SHP77 (cell line): ENCODE results near the gene CLSTN3.
A peak's percentile ranks its signal among the peaks of the same experiment; 100 is the strongest.
"Not testable (repeated sequence)": the region's sequence is repeated elsewhere in the genome, so short reads cannot be mapped to it uniquely, and the experiment has no call there.

Experiments used
- DNase-seq, 2 experiments: peaks; one replicate each; lab custom pipeline; 2025; lab: John Stamatoyannopoulos, UW

The CLSTN3 gene

GRCh38 chr12:7150356-7150755, 20.2 kb downstream of the CLSTN3 start:
- no peak for DNase-seq

DNA sequence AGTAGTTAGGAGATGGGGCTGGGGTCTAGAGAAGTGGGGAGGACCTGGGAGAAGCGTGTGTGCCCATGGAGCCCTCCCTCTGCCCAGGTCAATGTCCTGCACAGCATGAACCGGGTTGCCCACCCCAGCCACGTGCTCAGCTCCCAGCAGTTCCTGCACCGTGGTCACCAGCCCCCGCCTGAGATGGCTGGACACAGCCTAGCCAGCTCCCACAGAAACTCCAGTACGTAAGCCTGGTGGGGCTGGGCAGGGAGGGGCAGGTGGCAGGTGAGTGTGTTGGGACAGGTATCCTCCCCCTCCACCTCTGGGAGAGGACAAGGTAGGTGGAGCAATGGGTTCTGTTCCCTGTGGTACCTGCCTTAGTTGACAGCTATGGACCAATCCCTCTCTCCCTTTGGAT, 20.7 kb downstream of the CLSTN3 start:
- no peak for DNase-seq

- DNase-seq, result no peak
These were observed 21.4 kb downstream of the CLSTN3 start for GRCh38 chr12:7151532-7151931.

GRCh38 chr12:7152818-7153217, 22.6 kb downstream of the CLSTN3 start:
- DNase-seq, result no peak

DNA sequence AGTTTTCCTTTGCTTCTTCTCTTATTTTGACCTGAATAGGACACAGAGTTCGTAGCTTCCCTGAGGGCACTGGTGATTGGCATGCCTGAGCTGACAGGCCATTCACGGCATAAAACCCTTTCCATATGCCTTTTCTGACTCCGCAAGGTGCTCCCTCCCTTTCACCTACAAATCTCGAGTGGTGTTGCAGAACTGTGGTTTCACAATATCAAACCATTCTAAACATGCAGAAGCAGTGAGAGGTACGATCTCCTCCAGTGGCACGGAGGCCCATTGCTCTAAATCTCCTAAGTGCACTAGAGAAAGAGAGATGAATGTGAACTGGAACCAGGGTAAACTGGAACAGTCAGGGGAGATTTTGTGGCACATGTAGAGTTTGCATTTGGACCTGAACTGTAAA, 23.9 kb downstream of the CLSTN3 start:
- no peak for DNase-seq

DNA sequence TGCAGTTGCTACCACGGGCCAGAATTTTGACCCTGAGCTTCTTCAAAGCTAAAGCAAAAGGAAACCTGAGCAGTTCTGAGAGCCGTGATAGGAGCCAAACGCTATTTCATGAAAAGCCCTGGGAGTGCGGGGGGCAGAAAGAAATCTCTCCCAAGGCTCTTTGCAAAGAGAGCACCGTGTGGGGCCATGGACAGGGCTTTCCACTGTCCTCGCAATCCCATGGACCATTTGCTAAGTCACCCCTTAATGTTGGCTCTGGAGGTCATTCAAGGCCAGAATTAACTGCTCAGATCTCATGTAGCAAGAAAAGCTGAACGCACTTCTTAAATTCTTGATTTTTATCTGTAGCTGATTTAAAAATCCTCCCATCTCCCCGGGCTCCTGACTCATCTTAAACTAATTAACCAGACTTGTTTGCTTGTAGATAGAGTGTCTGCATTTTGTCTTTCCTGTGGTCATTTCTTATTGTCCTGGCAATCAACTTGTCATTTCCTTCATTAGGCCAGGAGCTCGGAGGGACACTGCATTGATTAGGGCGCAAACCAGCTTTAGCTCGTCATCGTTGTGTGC, 24.8 kb downstream of the CLSTN3 start:
- DNase-seq, result no peak

- DNase-seq, result peak in 1 of 2 experiments; percentile 15
These were observed 25.4 kb downstream of the CLSTN3 start for GRCh38 chr12:7155471-7156034.

DNA sequence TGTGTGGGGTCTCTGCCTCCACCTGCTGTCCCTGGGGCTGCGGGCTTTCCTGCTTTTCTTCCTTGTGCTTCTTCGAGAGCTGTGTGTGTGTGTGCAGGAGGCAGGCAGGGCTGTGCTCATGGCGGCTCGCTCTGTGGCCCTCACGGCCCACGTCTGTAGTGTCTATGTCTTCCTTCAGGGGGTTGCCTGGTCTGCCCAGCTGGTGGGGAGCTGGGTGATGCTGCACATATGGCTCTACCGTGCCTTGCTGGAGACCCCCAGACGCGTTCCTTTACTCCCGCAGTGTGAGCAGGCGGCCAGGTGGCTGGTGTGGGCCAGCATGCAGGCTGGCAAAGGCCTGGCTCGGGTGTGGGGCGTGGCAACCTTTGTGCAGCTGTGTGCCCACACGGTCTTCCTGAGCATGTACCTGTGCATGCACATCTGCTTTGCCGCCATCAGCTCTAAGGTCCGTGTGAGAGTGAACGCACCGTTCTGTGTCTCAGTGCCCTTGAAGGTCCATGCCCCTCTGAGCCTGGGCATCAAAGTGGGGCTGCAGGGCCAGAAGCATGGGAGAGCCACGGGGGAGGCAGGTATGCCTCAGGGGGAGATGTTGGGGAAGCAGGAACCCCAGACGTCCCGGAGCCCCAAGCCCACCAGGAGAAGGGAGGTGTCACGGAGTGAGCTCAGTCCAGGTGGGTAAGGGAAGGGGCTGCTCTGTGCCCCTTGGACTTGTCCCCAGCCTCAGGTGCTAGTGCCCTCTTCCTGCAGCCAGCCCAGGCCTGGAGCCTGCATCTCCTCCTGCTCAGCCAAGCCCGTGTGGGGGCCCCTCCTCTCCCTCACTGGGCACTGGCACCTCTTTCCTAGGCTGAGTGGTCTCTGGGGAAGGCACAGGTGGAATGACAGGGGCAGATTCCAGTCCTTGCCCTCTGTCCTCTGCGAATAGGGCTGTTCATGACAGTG, 26.4 kb downstream of the CLSTN3 start:
- DNase-seq, result no peak

DNA sequence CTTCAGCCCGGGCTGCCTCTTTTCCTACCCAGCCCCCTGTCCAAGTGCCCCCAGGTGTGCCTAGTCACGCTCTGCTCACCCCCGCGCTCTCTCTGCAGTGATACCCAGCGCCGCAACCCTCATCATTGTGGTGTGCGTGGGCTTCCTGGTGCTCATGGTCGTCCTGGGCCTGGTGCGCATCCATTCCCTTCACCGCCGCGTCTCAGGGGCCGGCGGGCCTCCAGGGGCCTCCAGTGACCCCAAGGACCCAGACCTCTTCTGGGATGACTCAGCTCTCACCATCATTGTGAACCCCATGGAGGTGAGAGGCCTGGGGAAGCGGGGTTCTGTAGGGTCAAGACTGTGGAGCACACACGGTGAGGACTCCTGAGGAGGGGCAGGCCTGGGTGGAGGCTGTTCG, 27.2 kb downstream of the CLSTN3 start:
- DNase-seq, result no peak

GRCh38 chr12:7158781-7159609, 28.8 kb downstream of the CLSTN3 start:
- DNase-seq, result no peak

GRCh38 chr12:7160183-7160582, 30.0 kb downstream of the CLSTN3 start:
- DNase-seq, result no peak

DNA sequence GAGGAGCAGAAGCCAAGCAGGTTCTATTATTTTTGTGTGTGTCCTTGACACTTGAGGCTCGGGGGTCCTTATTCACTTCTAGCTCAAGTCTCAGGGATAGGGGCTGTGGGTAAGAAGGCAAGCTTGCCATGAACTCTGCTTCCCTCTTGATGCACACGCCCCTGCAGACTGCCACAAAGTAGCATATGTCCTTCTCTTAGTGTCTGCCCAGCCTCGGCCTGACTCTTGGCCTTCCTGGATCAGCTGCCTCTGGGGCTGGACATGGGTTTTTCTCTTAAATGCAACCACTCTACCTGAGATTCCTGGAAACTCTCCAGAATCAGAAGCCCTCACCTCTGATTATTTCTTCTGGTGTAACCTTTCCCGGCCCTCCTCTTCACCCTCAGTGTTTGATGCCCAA, 31.2 kb downstream of the CLSTN3 start:
- DNase-seq, result no peak

DNA sequence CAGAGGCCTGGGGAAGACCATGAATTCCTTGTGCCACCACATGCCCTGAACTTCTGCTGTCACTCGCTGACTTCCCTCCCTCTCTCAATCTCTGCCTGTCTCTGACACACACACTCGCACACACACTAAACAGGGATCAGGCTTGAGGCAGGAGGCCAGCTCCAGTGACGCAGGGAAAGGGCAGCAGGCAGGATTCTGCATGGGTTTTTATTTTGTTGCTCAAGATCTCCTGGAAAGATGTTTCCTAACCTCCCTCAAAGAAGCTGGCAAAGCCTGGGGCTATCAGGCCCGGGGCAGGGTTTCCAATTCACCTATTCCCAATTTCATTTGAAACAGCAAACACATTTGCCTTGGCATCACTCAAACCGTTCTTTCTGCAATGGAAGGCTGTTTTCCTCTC, 31.6 kb downstream of the CLSTN3 start:
- DNase-seq, result no peak

GRCh38 chr12:7162691-7163114, 32.5 kb downstream of the CLSTN3 start:
- peak; percentile 22 to 52 for DNase-seq

- no peak for DNase-seq
These were observed 39.8 kb downstream of the CLSTN3 start for GRCh38 chr12:7169951-7170350.

- DNase-seq, result no peak
These were observed 41.7 kb downstream of the CLSTN3 start for GRCh38 chr12:7171854-7172253.

- no peak for DNase-seq
These were observed 45.3 kb downstream of the CLSTN3 start for GRCh38 chr12:7175493-7175892.

- no peak for DNase-seq
These were observed 46.4 kb downstream of the CLSTN3 start for GRCh38 chr12:7176595-7176994.

GRCh38 chr12:7178481-7178880, 48.3 kb downstream of the CLSTN3 start:
- no peak for DNase-seq

- no peak for DNase-seq
These were observed 50.5 kb downstream of the CLSTN3 start for GRCh38 chr12:7180685-7181084.

- not testable (repeated sequence) for DNase-seq
These were observed 55.9 kb downstream of the CLSTN3 start for GRCh38 chr12:7186058-7186457.
